Measurements from ENCODE around the gene NCOR2.

Gene NCOR2

DNA sequence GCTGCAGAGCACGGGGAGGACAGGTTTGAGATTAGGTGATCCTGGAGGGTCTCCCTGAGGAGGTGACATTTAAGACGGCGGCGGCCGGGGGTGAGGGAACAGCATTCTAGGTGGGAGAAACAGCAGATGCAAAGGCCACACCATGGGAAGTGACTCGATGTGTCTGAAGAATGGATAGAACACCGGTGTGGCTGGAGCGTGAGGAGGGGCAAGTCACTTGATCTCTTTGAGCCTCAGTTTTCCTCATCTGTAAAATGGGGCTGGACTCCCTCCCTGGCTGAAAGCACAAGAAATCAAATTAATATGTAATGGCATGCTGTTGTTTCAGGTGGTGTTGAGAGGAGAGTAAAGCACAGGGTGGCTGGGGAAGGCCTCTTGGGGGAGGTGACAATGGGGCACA is 10.0 kb upstream of the NCOR2 start:
- DNase-seq: no peak

DNA sequence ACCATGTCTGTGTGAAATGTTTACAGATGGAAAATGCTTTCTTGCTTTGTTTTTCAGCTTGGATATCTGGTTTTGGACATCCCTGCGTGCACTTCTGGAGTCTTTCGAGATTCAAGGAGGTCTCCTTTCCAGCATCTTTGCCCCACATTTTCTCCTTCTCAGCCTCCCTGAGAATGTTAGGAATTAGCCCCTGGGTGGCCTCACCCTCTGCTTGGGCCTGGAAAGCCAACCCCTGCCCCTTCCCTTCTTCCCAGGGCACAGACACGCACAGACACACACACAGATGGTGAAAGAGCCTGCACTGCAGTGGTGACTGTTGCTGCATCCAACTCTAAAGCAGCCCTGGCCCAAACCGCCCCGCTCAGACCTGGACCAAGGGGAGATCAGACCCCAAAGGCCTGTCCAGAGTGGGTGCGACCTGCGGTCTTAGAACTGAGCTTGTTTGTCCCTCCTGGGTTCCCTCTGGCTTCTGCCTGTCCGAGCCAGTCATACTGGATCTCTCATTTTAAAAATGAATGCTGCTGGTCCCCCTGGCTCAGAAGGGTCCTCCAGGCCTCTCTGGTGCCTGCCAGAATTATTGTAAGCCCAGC is 8.7 kb upstream of the NCOR2 start:
- DNase-seq: no peak

DNA sequence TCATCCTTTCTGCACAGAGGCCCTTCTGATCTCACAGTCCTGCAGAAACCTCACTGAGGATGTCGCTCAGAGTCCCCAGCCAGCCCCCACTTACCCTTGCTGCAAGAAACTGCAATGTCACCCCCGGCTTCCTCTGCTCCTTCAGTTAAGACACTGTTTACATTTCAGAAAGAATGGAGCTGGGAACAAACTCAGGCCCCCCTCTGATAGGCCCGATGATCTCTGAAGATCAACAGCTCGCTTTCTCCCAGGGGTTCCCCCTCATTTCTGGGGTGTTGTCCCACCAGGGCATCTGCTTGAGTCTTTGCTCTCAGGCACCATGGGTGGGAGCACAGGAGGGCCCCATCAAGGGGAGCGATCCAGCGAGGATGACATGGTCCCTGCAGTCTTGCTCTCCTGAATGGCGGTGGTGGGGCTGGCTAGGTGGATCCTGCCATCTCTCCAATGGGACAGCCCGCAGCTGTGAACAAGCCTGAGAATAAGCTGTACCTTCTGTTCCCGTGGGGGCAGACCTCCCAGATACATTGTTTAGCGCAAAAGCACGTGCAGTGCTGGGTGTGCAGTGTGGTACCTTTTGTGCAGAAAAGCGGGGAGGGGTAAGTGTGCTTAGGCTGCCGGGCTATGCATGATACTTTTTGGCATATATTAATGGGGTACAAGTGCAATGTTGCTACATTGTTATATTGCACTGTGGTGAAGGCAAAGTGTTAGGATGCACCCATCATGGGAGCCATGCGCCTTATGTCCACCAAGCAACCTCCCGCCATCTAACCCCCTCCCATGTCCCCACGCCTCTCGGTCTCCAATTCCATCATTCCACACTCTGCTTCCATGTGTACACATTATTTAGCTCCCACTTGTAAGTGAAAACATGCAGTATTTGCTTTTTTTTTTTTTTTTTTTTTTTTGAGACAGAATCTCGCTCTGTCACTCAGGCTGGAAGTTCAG is 6.7 kb upstream of the NCOR2 start:
- no peak for DNase-seq

DNA sequence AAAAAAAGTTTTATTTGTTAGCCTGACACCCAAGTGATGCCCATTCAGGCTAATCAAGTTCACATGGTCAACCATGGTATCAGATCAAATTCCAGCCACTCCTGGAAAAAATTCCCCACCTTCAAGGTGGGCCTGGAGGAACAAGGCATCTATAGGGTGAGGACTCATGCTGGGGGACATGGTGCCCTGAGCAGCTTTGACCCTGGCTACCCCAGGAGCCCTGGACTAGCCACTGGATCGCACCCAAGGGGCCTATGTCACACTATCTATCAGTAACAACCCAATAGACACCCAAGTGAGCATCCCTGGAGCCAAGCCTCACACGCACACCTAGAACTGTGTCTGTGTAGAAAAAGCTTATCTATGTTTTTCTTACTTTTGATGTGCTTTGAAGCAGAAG is 4.1 kb upstream of the NCOR2 start:
- no peak for DNase-seq

DNA sequence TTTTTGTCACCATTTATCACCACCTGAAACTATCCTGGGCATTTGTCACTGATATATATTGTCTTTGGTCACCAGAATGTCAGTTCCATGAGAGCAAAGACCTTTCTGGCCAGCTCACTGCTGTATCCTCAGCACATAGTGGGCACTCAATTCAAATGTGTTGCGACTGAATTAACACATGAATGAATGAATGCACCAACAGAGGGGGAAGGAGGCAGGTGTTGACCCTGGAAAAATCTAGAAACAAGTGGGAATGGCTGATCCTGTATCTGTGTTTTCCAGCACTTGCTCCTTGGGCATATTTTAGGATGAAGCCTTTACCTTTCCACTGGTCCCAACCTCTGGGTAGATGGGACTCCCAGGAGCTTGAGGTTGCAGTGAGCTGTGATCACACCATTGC is 3.4 kb upstream of the NCOR2 start:
- no peak for DNase-seq

DNA sequence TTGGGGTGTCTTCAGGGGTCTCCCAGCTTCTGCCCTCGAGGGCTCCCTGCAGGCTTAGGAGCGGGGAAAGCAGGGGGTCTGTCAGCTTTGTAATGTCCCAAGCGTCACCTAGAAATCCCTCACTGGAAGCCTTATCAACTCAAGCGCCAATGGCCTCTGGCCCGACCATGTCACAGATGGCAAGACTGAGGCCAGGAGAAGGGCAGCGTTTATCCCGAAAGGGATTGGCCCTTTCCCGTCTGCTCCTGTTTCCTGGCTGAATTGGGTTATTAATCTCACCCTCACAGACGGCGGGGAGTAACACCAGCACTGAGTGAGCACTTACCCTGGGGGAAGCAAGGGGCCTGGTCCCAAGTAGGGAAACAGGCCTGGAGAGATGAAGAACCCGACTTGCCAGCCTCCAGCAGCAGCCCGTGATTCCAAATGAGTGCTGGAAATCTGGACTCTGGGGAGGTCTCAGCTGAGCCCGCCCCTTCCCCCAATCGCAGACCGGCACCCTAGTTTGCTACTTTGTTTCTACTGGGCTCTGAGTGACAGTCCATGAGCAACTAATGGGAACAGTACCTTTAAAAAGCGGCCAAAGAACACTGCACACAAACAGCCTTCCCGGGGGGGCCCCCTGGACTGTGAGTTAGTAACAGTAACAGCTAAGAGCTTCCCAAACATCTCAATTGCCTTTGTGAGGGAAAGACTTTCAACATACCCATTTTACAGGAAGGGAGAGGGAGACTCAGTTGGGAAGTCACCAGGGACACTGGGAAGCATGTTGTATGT is 2.1 kb upstream of the NCOR2 start:
- DNase-seq: no peak

DNA sequence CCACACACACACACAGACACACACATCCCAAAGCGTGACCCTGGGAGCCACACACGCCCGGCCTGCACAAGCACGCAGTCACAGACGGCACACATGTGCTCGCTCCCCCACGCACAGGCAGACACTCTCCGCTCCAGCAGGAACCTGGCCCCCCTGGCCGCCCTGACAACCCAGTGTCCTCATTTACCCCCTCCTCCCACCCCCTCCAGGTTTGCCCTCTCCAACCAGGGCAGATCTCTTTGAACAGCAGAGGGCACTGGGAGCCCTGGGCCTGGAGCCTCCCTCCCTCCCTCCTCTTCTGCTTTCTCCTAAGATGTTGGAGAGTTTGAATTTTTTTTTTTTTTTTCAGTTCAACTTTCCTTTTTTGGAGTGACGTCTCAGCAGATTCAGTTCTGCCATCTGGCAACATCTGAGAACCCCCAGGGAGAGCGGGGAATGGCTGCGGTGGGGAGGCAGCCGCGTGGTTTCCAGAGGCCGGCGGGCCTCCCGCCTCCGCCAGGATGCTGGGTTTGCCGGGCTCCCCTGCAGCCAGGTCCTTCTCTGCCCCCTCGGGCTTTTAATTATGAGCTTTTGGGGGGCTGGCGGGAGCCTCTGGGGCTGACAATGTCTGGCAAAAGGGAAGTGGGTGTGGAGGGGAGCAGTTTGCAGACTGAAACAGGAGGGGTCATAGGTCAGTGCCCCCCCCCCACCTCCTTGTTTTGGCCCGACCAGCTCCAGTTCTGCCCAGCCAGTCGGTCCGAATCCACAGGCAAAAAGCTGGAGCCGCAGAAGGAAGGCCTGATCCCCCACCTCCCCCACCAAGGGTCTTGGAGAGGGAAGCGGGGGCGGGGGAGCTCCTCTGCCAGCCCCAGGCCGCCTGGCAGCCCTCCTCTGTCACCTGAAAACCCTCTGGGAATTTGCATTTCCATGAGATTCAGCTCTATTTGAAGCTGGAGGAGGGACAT is 1.3 kb upstream of the NCOR2 start:
- peak in 35 of 56 donors; percentile 24 to 74 (median 46) for DNase-seq

DNA sequence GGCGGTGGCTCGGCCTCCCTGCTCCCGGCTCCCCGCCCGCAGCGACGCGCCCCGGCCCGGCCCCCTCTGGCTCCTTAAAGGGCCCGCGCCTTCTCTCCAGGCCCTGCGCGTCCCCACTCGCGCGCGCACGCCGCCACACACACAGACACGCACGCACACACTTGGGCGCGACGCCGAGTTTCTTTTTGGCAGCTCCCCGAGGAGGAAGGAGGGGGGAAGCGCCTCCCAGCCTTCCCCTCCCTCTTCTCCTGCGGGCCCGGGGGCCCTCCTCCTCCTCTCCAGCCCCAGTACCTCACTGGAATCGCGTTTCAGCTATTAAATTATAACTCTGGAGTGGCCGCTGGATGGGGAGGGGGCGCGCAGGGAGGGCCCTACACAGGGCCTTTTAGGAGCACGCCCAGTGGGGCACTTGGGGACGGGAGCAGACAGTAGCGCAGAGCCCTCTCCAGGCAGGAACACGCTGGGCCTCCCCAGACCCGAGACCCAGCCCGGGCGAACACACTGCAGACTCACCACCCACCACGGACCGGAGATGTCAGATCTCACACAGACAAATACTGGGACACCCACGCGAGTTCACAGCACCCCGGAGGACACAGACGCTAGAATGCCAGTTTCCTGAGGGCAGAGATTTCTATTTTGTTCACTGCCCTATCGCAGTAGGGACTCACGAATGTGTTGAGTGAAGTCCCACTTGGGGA is 411 bp upstream of the NCOR2 start:
- DNase-seq: peak; percentile 43 to 95 (median 84)

DNA sequence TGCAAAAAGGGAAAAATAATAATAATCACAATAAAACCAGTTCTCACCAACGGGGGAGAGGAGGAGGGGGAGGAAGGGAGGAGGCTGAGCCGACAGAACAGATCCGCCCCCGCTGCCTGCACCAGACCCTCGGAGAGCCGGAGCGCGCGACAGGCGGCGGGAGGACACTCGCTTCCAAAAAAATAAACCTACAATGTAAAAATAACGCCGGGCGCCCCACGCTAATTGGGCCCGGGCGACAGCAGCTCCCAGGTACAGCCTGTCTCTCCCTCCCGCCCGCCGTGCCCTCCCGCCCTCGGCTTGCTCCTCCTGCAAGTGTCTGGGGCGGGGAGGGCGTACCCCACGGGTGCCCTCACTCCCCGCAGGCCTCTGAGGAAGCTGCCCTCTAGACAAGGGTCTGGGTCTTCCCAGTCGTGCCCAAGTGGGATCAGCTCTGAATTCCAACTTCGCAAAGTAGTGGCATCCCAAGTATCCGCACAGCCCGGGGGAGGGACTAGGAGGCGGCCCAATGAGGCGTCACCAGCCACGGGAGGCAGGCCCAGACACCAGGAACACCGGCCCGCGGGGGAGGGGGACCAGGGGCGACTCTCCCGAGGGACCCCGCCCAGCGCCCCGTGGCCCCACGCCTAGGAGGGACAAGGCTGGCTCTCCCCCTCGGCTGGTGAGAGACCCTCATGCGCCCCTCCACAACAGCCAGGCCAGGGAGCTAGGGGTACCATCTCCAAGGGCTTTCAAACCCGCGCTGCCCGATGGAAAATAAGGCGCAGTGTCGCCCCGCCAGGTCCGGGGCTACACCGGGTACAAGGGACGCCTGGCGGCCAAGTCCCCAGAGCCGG is 1.0 kb downstream of the NCOR2 start:
- DNase-seq: peak; percentile 41 to 93 (median 80)

DNA sequence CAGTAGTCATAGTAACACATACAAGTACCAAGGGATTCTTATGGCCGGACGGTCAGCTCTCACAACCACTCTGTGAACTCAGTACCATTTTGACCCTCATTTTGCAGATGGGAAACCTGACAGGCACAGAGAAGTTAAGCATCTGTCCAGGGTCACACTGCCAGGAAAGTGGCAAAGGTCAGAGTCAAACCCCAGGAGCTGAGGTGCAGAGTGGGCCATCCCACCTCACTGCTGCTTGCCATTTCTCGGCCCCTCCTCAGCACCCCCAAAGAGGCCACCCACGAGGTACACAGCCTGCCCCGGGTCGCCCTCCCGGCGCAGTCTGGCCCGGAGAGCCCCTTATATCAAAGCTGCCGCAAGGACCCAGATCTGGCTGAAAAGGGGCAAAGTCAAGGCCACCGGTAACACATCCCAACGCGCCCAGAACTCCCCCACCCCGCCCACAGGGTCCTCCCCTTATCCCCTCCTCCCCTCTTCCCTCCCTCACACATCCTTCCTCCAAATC is 1.7 kb downstream of the NCOR2 start:
- no peak for DNase-seq

DNA sequence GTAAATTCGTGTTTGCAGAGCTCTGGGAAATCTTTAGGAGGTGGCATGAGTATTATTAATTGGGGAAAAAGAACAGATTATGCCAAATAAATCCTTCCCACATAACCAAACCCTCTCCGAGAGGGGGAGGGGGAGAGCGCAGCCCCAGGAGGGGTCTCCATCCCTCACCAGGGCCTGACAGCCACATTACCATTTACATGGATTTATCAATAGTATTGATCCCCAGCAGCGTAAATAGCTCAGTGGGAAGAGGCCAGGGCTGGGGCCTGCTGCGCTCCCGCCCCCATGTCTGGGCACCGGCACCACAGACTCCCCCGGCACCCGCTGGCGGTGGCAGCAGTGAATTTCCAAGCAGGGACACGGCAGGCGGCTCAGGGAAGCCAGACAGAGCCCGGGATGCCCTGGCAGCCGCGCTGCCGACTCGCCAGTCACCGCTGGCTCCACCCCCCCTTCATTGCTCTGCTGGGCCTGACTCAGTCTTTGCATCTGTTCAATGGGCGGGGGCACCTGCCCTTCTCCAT is 2.4 kb downstream of the NCOR2 start:
- DNase-seq: peak in 38 of 56 donors; percentile 17 to 76 (median 42)

DNA sequence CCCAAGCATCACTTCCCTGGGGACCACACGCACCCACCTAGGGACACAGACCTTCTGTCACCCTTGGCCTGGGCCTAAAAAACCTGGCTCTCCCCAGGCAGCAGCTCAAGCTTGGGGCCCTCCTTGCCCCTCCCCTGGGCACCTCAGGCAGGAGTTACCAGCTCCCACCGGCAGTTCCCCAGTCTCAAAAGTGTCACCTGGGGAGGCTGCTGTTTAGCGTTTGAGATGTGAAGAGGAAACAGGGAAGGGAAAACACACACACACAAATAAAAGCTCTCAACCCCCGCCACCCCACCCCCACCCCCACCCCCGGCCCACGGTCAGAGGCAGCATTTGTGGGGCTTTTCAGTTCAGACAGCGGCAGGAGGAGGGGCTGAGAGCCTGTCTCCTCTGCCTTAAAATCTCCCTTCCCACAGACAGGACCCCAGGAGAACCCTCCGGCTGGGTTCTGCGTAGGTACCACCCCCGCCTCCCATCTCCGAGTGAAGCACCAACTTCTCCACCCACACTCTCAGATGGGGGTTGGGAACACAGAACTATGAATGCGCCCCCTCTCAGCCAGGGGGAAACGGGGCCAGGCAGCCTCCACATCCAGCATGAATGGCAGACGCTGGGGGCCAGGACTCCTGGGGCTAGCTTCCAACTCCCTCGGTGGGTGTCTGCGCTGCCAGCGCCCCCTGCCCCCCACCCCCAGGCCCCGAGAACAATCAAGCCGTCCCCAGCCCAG is 3.0 kb downstream of the NCOR2 start:
- DNase-seq: peak in 27 of 56 donors; percentile 14 to 69 (median 36)

DNA sequence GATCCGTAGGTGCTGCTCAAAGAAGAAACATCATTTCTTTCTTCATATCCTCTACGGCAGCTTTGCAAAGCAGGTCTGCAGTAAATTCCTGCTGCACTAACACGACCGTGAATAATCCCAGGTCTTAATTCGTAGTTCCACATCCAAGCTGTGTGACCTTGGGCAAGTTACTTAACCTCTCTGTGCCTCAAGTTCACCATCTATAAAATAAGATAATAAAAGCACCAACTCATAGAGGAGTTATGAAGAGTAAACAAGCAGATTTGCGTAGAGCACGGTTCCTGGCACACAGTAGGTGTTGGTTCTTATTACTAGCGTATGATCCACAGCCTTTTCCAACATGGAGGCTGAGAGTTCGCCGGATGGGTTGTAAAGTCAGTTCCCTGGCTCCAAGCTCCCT is 3.6 kb downstream of the NCOR2 start:
- no peak for DNase-seq

DNA sequence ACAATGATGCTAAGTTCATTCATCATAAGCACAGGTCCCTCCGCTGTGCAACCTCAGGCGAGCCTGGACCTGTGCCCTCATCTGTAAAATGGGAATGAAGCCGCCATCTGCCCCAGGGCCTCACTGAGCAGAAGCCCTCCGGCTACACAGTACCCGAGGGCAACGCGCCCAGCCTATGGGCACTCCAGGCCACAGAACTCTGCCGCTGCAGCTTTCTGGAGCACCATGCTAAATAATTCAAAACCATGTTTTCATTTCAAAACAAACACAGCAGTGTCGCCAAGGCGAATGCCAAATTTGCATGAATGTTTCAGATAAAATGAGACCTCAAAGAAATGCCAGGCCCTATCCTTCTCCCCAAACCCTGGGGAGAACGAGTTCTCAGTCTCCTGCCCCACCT is 4.0 kb downstream of the NCOR2 start:
- DNase-seq: peak in 1 of 56 donors; percentile 11

DNA sequence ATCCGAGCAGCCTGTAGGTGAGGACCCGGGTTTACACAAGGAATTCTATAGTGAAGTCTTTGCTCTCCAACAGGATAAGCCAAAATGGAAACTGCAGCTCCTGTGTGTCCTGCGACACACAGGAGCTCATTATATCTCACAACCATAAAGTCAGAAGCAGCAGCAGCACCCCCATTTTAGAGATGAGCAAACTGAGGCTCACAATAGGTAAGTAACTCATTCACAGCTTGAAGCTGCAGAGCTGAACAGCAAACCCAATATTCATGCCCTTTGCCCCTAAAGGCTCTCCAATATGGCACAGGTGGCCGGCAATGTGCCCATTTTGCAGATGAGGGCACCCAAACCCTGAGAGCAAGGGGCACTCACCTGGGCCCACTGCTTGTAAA is 4.6 kb downstream of the NCOR2 start:
- DNase-seq: no peak

DNA sequence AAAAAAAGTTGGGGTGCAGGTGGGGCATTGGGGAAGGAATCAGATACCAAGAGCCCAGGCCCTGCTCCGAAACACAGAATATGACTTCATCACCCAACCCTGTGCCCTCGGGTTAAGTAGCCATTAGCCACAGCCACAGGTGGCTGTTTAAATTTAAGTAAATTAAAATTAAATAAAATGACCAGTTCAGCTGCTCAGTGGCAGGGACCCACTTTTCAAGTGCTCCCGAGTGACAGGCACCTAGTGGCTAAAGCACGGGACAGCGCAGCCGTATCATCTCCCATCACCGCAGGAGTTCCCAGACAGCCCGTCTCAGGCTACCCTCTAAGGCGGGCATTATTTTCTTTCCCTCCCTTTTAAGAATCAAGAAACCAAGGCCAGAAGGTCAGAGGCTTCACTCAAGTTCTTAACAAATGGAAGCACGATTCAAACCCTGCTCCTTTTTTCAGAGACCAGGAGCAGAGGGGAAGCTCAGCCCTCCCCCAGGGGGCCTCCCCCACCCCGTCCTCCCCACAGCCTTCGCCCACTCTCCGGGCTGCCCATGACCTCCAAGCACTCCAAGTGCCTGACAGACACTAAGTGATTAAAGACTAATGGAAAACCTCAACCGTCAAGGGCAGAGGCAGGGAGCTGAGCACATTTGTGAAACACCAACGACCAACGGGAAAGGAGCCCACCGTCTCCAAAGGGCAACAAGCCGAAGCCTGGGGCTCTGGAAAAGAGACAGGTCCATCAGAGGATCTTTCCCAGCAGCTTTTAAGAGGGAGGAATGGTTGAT is 5.2 kb downstream of the NCOR2 start:
- no peak for DNase-seq

DNA sequence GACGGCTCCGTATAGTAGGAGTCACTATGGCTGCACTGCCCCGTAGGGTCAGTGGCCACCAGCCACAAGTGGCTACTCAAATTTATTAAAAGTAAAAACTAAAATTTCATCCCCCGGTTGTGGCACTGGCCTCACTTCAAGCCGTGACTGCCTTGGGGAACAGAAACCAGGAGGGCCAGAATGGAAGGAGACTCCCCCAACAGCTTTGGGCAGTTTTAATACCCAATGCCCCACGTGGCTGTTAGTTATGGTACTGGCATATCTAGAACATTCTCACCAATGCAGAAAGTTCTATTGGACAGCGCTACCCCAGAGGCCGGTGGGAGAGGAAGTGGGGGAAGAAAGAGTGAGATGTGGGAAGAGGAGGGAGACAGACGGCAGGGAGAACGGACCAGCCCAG is 6.2 kb downstream of the NCOR2 start:
- DNase-seq: no peak
